MM.1S (cell line): ENCODE data around the gene TLR9.

ENCODE experiments used
- DNase-seq: peaks from one replicate; pipeline ENCODE4 v3.0.0-alpha.2; 2015
- H2AFZ ChIP-seq: fragments of 300-600 bp; sonication (generic); 2 replicates; pipeline ENCODE4 v1.6.0; 2016; ENCODE audit warnings: antibody characterized with exemption, low read length
- H3F3A ChIP-seq: fragments of 300-600 bp; sonication (generic); 2 replicates; pipeline ENCODE4 v1.6.1; 2016; ENCODE audit warnings: mild to moderate bottlenecking, antibody characterized with exemption, low read length, moderate library complexity, mixed read lengths; ENCODE audit not compliant: insufficient read depth
- H3K27ac ChIP-seq: fragments of 300-600 bp; sonication (generic); 2 replicates; pipeline ENCODE4 v1.5.1; 2016; ENCODE audit warnings: mild to moderate bottlenecking, low read length
- H3K27me3 ChIP-seq: fragments of 300-600 bp; sonication (generic); replicated peaks from 2 replicates; pipeline ENCODE4 v1.6.0; 2016; ENCODE audit warnings: low read length; ENCODE audit not compliant: insufficient read depth
- H3K36me3 ChIP-seq: fragments of 300-600 bp; sonication (generic); replicated peaks from 2 replicates; pipeline ENCODE4 v1.6.1; 2016; ENCODE audit warnings: mild to moderate bottlenecking, low read length, mixed read lengths; ENCODE audit not compliant: insufficient read depth
- H3K4me1 ChIP-seq: fragments of 300-600 bp; sonication (generic); 2 replicates; pipeline ENCODE4 v1.6.1; 2016; ENCODE audit warnings: low read length, mixed read lengths
- H3K4me2 ChIP-seq: fragments of 300-600 bp; sonication (generic); 2 replicates; pipeline ENCODE4 v1.6.0; 2016; ENCODE audit warnings: low read depth, low read length
- H3K4me3 ChIP-seq: fragments of 300-600 bp; sonication (generic); 2 replicates; pipeline ENCODE4 v1.5.1; 2016; ENCODE audit warnings: low read length, mixed read lengths
- H3K79me2 ChIP-seq: fragments of 300-600 bp; sonication (generic); 2 replicates; pipeline ENCODE4 v1.6.1; 2016; ENCODE audit warnings: mixed run types, low read length, mixed read lengths
- H3K9ac ChIP-seq: fragments of 300-600 bp; sonication (generic); 2 replicates; pipeline ENCODE4 v1.6.1; 2016; ENCODE audit warnings: low read length, mixed read lengths
- H3K9me2 ChIP-seq: fragments of 300-600 bp; sonication (generic); replicated peaks from 2 replicates; pipeline ENCODE4 v1.6.1; 2016; ENCODE audit warnings: mild to moderate bottlenecking, low read length, mixed read lengths; ENCODE audit not compliant: insufficient read depth
- H3K9me3 ChIP-seq: fragments of 300-600 bp; sonication (generic); replicated peaks from 2 replicates; pipeline ENCODE4 v1.6.1; 2016; ENCODE audit warnings: mild to moderate bottlenecking, low read length, mixed read lengths; ENCODE audit not compliant: insufficient read depth
- H4K20me1 ChIP-seq: fragments of 300-600 bp; sonication (generic); 2 replicates; pipeline ENCODE4 v1.6.1; 2016; ENCODE audit warnings: mild to moderate bottlenecking, low read length, moderate library complexity, mixed read lengths; ENCODE audit not compliant: insufficient read depth
- EZH2 ChIP-seq: fragments of 300-600 bp; sonication (generic); optimal IDR thresholded peaks from 2 replicates; pipeline ENCODE3; 2017; ENCODE audit warnings: low read depth, mild to moderate bottlenecking, antibody characterized with exemption, low read length, mixed read lengths
- EZH2phosphoT487 ChIP-seq: fragments of 300-600 bp; sonication (generic); IDR thresholded peaks from 2 replicates; pipeline ENCODE4 v1.6.1; 2018; ENCODE audit warnings: antibody characterized with exemption, low read length
- TF ChIP-seq, protein P1 (sequence below): fragments of 300-600 bp; sonication (generic); IDR thresholded peaks from 2 replicates; pipeline ENCODE4 v1.5.1; 2016; ENCODE audit warnings: antibody characterized with exemption, low read length, mixed read lengths

TLR9 gene

DNA sequence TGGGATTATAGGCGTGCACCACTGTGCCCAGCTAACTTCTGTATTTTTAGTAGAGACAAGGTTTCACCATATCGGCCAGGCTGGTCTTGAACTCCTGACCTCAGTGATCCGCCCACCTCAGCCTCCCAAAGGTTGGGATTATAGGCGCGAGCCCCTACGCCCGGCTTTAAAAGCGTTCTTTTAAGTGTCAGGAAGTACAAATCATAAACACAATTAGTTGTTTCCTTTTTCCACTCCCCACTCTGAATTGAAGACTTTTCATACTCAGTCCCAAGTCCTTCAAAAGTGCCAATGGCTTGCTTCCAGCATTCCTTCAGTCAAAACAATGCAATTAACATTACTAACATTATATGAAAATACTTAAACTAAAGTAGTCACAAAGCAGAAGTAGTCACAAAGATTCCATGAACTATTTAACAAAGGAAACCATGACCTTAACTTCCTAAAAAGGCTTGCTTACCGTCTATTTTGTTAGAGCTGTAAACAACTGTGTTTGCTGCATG is 44.9 kb upstream of the TLR9 start:
- Histone ChIP-seq H3K27me3 (no peaks in the 10 kb centered on the region), H4K20me1 (peaks cover 55% of the 10 kb centered on the region), H3K79me2 (peaks cover 97% of the 10 kb centered on the region), H3K27ac (no peak overlapping the region), H2AFZ (no peak overlapping the region), H3K4me2 (no peak overlapping the region), H3K4me3 (no peak overlapping the region), H3F3A (peaks cover 27% of the 10 kb centered on the region), H3K36me3 (peaks cover 27% of the 10 kb centered on the region), H3K4me1 (peaks cover 38% of the 10 kb centered on the region), H3K9ac (no peak overlapping the region), H3K9me2 (no peaks in the 10 kb centered on the region), H3K9me3 (no peaks in the 10 kb centered on the region)
- DNase-seq: no peak
- TF ChIP-seq, protein P1, sequence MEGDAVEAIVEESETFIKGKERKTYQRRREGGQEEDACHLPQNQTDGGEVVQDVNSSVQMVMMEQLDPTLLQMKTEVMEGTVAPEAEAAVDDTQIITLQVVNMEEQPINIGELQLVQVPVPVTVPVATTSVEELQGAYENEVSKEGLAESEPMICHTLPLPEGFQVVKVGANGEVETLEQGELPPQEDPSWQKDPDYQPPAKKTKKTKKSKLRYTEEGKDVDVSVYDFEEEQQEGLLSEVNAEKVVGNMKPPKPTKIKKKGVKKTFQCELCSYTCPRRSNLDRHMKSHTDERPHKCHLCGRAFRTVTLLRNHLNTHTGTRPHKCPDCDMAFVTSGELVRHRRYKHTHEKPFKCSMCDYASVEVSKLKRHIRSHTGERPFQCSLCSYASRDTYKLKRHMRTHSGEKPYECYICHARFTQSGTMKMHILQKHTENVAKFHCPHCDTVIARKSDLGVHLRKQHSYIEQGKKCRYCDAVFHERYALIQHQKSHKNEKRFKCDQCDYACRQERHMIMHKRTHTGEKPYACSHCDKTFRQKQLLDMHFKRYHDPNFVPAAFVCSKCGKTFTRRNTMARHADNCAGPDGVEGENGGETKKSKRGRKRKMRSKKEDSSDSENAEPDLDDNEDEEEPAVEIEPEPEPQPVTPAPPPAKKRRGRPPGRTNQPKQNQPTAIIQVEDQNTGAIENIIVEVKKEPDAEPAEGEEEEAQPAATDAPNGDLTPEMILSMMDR: no peak
- TF ChIP-seq EZH2phosphoT487 (no peak), EZH2 (no peak)

DNA sequence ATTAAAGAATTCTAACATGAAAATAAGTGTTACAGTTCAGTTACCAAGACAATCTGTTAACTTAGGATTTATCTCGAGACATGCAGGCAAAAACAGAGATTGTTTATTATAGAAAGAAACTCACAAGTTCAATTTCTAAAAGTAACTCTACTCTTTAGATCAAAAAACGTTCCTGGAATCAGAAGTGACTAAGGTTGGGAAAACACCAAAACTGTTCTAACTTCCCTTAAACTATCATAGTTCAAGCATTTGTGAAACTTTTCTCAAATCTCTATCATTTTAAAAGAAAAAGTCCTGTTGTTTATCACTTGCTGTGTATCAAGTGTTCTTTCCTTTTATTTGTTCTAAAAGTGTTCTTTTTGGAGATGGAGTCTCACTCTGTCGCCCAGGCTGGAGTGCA is 44.3 kb upstream of the TLR9 start:
- TF ChIP-seq EZH2 (no peak), EZH2phosphoT487 (no peak)
- TF ChIP-seq, protein P1: no peak
- Histone ChIP-seq H3K79me2 (peaks cover 97% of the 10 kb centered on the region), H3K4me3 (no peak overlapping the region), H3K9me2 (no peaks in the 10 kb centered on the region), H2AFZ (no peak overlapping the region), H4K20me1 (peaks cover 52% of the 10 kb centered on the region), H3K4me2 (no peak overlapping the region), H3F3A (peaks cover 27% of the 10 kb centered on the region), H3K27me3 (no peaks in the 10 kb centered on the region), H3K9me3 (no peaks in the 10 kb centered on the region), H3K36me3 (peaks cover 27% of the 10 kb centered on the region), H3K9ac (no peak overlapping the region), H3K27ac (no peak overlapping the region), H3K4me1 (peaks cover 38% of the 10 kb centered on the region)
- DNase-seq: peak; percentile 1

DNA sequence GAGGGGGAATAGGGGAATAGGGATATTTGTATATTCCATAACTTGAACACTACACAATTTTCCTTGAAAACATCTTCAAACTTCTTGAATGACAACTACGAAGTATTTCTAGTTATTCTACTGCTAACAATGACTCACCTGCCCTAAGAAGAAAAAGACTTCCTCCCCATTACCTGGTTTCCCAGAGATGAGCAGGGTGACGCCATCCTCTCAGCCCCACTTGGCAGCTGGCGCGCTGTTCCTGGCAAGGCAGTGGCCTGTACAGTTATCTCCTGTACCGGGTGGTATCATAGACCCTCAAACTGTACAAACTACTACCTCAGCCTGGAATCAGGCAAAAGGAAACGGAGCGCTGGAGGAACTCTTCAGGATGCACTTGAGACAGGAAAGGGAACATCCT is 42.6 kb upstream of the TLR9 start:
- TF ChIP-seq, protein P1: no peak
- no peak for TF ChIP-seq EZH2phosphoT487
- TF ChIP-seq EZH2: no peak
- no peak overlapping the region for H3K4me2 ChIP-seq
- DNase-seq: peak; percentile 4

More for the DNA sequence above, 42.6 kb upstream of the TLR9 start:
- peaks cover 28% of the 10 kb centered on the region for H3F3A ChIP-seq
- no peak overlapping the region for H3K4me3 ChIP-seq
- H3K27me3 ChIP-seq: no peaks in the 10 kb centered on the region
- H3K9ac ChIP-seq: no peak overlapping the region
- no peak overlapping the region for H3K27ac ChIP-seq
- no peaks in the 10 kb centered on the region for H3K9me2 ChIP-seq
- peaks cover 97% of the 10 kb centered on the region for H3K79me2 ChIP-seq
- H3K36me3 ChIP-seq: peaks cover 27% of the 10 kb centered on the region
- H3K9me3 ChIP-seq: no peaks in the 10 kb centered on the region
- H3K4me1 ChIP-seq: peaks cover 34% of the 10 kb centered on the region
- peaks cover 41% of the 10 kb centered on the region for H4K20me1 ChIP-seq
- H2AFZ ChIP-seq: no peak overlapping the region
